ENCODE measurements around the gene RAPGEF4.

DNA sequence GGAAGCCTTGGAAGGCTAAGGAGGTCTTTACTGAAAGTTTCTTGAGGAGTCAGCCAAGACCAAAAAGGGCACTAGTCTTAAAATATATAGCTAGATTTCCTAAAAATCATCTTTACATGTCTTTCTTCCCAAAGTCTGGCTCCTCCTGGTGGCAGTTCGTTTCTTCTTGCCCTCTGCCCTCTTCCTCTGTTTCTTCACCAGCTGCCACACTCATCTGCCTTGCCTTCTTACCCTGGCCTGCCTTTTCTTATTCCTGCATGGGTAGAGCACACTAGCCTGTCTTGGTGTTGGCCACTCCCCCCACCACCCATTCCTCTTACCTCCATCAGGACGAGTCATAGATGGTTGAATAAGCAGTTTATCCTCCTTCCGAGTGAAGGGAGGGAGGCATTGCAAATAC, 129.8 kb downstream of the RAPGEF4 start:
- TF ChIP-seq, protein P1, sequence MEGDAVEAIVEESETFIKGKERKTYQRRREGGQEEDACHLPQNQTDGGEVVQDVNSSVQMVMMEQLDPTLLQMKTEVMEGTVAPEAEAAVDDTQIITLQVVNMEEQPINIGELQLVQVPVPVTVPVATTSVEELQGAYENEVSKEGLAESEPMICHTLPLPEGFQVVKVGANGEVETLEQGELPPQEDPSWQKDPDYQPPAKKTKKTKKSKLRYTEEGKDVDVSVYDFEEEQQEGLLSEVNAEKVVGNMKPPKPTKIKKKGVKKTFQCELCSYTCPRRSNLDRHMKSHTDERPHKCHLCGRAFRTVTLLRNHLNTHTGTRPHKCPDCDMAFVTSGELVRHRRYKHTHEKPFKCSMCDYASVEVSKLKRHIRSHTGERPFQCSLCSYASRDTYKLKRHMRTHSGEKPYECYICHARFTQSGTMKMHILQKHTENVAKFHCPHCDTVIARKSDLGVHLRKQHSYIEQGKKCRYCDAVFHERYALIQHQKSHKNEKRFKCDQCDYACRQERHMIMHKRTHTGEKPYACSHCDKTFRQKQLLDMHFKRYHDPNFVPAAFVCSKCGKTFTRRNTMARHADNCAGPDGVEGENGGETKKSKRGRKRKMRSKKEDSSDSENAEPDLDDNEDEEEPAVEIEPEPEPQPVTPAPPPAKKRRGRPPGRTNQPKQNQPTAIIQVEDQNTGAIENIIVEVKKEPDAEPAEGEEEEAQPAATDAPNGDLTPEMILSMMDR (conservative IDR thresholded peaks at IDR 0.05), result peak; percentile 50
- no peak for TF ChIP-seq EZH2 (IDR thresholded peaks at IDR 0.05; ENCODE audit: low read depth)
